Endothelial cell of umbilical vein (primary cell): Measurements from ENCODE around the gene NT5C1A. TPM values are rescaled to one million over a fixed set of nuclear protein-coding genes. Genes with fewer than 3 reads are reported as not detected.

ENCODE experiments used
- BruUV-seq: library from RNA; stranded (reverse); fragments of 400-500 nt; replicated peaks from 2 replicates; lab custom pipeline; 2021; lab: Mats Ljungman, UMichigan
- CTCF ChIA-PET: fragments of 300-600, 350-600 bp; sonication (Branson Sonifier 250); formaldehyde crosslinking; loops from one replicate; lab custom pipeline; 2021; ENCODE audit warnings: antibody characterized with exemption, inconsistent platforms; lab: Charles Lee
- POLR2A ChIA-PET: fragments of 300-600, 350-600 bp; sonication (Branson Sonifier 250); formaldehyde crosslinking; loops from one replicate; lab custom pipeline; 2021; ENCODE audit warnings: antibody characterized with exemption, inconsistent platforms; lab: Charles Lee
- DNase-seq: peaks from one replicate; pipeline ENCODE4 v3.0.0-alpha.2; 2011; ENCODE audit warnings: low read depth, low spot score
- FAIRE-seq: peaks from 2 replicates; lab custom pipeline; 2011; peaks lifted over from hg19 to GRCh38; lab: Jason Lieb, UNC
- H2AFZ ChIP-seq: 2 replicates; pipeline ENCODE4 v1.6.0; 2012; ENCODE audit warnings: low read depth, low read length, control low read depth, inconsistent platforms
- H3K27ac ChIP-seq: 2 replicates; pipeline ENCODE4 v1.5.1; 2011; ENCODE audit warnings: low read depth, mild to moderate bottlenecking, control low read depth, low read length, moderate library complexity; ENCODE audit not compliant: insufficient read depth
- H3K27me3 ChIP-seq, 2 experiments: 2 replicates each; pipeline versions ENCODE4 v1.6.0 to v1.6.1; 2011; ENCODE audit warnings: low read length in 2 of 2, mixed read lengths in 1 of 2; ENCODE audit not compliant: control insufficient read depth in 2 of 2, insufficient read depth in 2 of 2
- H3K36me3 ChIP-seq, 2 experiments: 2 replicates in 1 of 2; 3 replicates in 1 of 2; pipeline ENCODE4 v1.5.1; 2011; ENCODE audit warnings: low read length in 2 of 2, mild to moderate bottlenecking in 1 of 2, moderate library complexity in 1 of 2; ENCODE audit not compliant: control insufficient read depth in 2 of 2, insufficient read depth in 2 of 2; ENCODE audit errors: extremely low read depth in 1 of 2
- H3K4me1 ChIP-seq: 3 replicates; pipeline ENCODE4 v1.5.1; 2011; ENCODE audit warnings: mild to moderate bottlenecking, low read length; ENCODE audit not compliant: control insufficient read depth, insufficient read depth; ENCODE audit errors: extremely low read depth
- H3K4me2 ChIP-seq: 2 replicates; pipeline ENCODE4 v1.6.1; 2011; ENCODE audit warnings: low read length, control low read depth, mixed read lengths; ENCODE audit not compliant: insufficient read depth
- H3K4me3 ChIP-seq, 3 experiments: fragments of 200-600 bp in 1 of 3; sonication (generic), shearing (Covaris generic) in 1 of 3; replicated peaks in 1 of 3; 2 replicates each; pipeline ENCODE4 v1.5.1; 2011 to 2016; ENCODE audit warnings: control low read depth in 3 of 3, low read length in 3 of 3, mild to moderate bottlenecking in 2 of 3, inconsistent platforms in 1 of 3, low read depth in 1 of 3, moderate library complexity in 1 of 3; ENCODE audit not compliant: insufficient read depth in 1 of 3
- H3K79me2 ChIP-seq: 2 replicates; pipeline ENCODE4 v1.6.0; 2012; ENCODE audit warnings: low read length, inconsistent platforms; ENCODE audit not compliant: control insufficient read depth, insufficient read depth
- H3K9ac ChIP-seq: replicated peaks from 2 replicates; pipeline ENCODE3; 2011; ENCODE audit warnings: low read length, control low read depth; ENCODE audit not compliant: insufficient read depth; ENCODE audit errors: extremely low read depth
- H3K9me1 ChIP-seq: replicated peaks from 3 replicates; pipeline ENCODE4 v1.6.0; 2011; ENCODE audit warnings: mild to moderate bottlenecking, low read length; ENCODE audit not compliant: control insufficient read depth, insufficient read depth; ENCODE audit errors: extremely low read depth
- H3K9me3 ChIP-seq: replicated peaks from 2 replicates; pipeline ENCODE4 v1.5.1; 2012; ENCODE audit warnings: low read length, inconsistent platforms; ENCODE audit not compliant: control insufficient read depth, insufficient read depth
- H4K20me1 ChIP-seq: replicated peaks from 2 replicates; pipeline ENCODE3; 2011; ENCODE audit warnings: mild to moderate bottlenecking, low read length; ENCODE audit not compliant: control insufficient read depth, insufficient read depth; ENCODE audit errors: extremely low read depth
- EZH2 ChIP-seq: IDR thresholded peaks from 2 replicates; pipeline ENCODE4 v1.6.1; 2012; ENCODE audit warnings: borderline replicate concordance, low read depth, mild to moderate bottlenecking, moderate library complexity, low read length, inconsistent platforms; ENCODE audit not compliant: severe bottlenecking
- FOS ChIP-seq: IDR thresholded peaks from 2 replicates; pipeline ENCODE4 v1.6.1; 2011; ENCODE audit warnings: mild to moderate bottlenecking, low read length, moderate library complexity, borderline replicate concordance; ENCODE audit not compliant: insufficient read depth
- GATA2 ChIP-seq: IDR thresholded peaks from 2 replicates; pipeline ENCODE4 v1.7.0; 2011; ENCODE audit warnings: low read depth, mild to moderate bottlenecking, moderate library complexity, mixed read lengths, low read length; ENCODE audit not compliant: insufficient read length, insufficient read depth
- JUN ChIP-seq: IDR thresholded peaks from 2 replicates; pipeline ENCODE4 v1.6.1; 2011; ENCODE audit warnings: borderline replicate concordance, low read depth; ENCODE audit not compliant: insufficient read length, insufficient read depth
- MYC ChIP-seq: IDR thresholded peaks from one replicate; pipeline ENCODE4 v1.6.1; 2011; ENCODE audit warnings: mild to moderate bottlenecking, low read depth, low read length
- POLR2A ChIP-seq: IDR thresholded peaks from 2 replicates; pipeline ENCODE4 v1.6.1; 2012; ENCODE audit warnings: low read depth, mild to moderate bottlenecking, control low read depth, low read length
- POLR2AphosphoS5 ChIP-seq: IDR thresholded peaks from 2 replicates; pipeline ENCODE4 v1.6.1; 2012; ENCODE audit warnings: low read depth, mild to moderate bottlenecking, control low read depth, low read length, moderate library complexity; ENCODE audit not compliant: insufficient read depth
- dilution Hi-C: fragments of 300-500 bp; cut with MboI; formaldehyde crosslinking; loops from one replicate; pipeline ENCODE4 v1.15.0; 2019; ENCODE audit warnings: low sequenced_read_pairs; ENCODE audit not compliant: extremely low pct_ligation_motif_present
- intact Hi-C: fragments of 100-400 bp; cut with micrococcal nuclease; formaldehyde crosslinking; loops from one replicate; pipeline ENCODE4 v1.10.0; 2022
- polyA plus RNA-seq, 4 experiments: library from polyadenylated mRNA; depleted of rRNA in 3 of 4; stranded (reverse) in 3 of 4; unstranded in 1 of 4; fragments of >200 nt; gene quantifications; 2 replicates each; pipeline versions ENCODE4 v1.2.1 to v1.2.3, GENCODE V29; 2011 to 2012; ENCODE audit warnings: missing spikeins in 1 of 4
- total RNA-seq: library from RNA; stranded (reverse); gene quantifications from 2 replicates; pipeline ENCODE4 v1.2.3, GENCODE V29; 2021
- TF ChIP-seq, protein P1 (sequence below): IDR thresholded peaks from 2 replicates; pipeline ENCODE4 v1.6.1; 2011; ENCODE audit not compliant: insufficient read depth, insufficient read length
- TF ChIP-seq, protein P2 (sequence below), 2 donors: IDR thresholded peaks; 1 replicate in 1 of 2; 2 replicates in 1 of 2; pipeline ENCODE4 v1.5.1; 2011; ENCODE audit warnings: low read length in 2 of 2, mild to moderate bottlenecking in 2 of 2, moderate library complexity in 2 of 2, control low read depth in 1 of 2, inconsistent platforms in 1 of 2, low read depth in 1 of 2; ENCODE audit not compliant: insufficient read depth in 1 of 2; ENCODE audit errors: extremely low read depth in 1 of 2

Gene NT5C1A
- total and polyA plus RNA-seq, 2 donors (not counting 3 experiments of a cell fraction or from before 2014, with no cell fraction given) = not detected

DNA sequence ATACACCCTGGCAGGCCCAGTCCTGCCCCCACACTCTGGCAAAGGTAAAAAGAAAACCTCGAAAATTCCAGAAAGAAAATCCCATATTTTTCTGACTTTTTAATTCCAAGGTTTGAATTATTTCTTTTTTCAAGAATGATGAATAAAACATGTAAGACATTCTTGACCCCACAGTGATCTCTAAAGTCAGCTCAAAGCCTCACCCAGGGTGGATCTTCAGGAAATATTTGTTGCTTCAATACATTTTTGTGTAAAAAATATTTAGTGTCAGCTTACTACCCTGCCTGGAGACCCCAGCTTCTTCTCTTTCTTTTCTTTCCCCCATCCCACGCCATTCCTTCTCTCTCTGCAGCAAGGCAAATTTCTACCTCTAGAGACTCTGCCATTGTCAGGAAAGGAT is 7.0 kb upstream of the NT5C1A start:
- H3K4me1 ChIP-seq = no peaks in the 10 kb centered on the region
- H3K79me2 ChIP-seq = no peaks in the 10 kb centered on the region
- FAIRE-seq (no peak), DNase-seq (no peak)
- H3K27ac ChIP-seq = no peak overlapping the region
- intact Hi-C loops = no loop called here
- H3K9ac ChIP-seq = no peak overlapping the region
- H3K4me2 ChIP-seq = no peak overlapping the region
- no peaks in the 10 kb centered on the region for H4K20me1 ChIP-seq
- CTCF ChIA-PET = interaction anchor here (1.1 kb wide), 1 partner anchor 21 kb away, joined by 3 read pairs; no protein-coding TSS in a partner anchor
- no peaks in the 10 kb centered on the region for H3K36me3 ChIP-seq
- peaks cover 39 to 43% of the 10 kb centered on the region in 2 experiments for H3K27me3 ChIP-seq
- H3K9me1 ChIP-seq = no peaks in the 10 kb centered on the region
- POLR2A ChIA-PET = no interaction called here
- TF ChIP-seq POLR2A (no peak), FOS (no peak), MYC (no peak), EZH2 (no peak), JUN (no peak), POLR2AphosphoS5 (no peak), GATA2 (no peak)
- TF ChIP-seq, protein P1, sequence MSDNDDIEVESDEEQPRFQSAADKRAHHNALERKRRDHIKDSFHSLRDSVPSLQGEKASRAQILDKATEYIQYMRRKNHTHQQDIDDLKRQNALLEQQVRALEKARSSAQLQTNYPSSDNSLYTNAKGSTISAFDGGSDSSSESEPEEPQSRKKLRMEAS = no peak
- TF ChIP-seq, protein P2, sequence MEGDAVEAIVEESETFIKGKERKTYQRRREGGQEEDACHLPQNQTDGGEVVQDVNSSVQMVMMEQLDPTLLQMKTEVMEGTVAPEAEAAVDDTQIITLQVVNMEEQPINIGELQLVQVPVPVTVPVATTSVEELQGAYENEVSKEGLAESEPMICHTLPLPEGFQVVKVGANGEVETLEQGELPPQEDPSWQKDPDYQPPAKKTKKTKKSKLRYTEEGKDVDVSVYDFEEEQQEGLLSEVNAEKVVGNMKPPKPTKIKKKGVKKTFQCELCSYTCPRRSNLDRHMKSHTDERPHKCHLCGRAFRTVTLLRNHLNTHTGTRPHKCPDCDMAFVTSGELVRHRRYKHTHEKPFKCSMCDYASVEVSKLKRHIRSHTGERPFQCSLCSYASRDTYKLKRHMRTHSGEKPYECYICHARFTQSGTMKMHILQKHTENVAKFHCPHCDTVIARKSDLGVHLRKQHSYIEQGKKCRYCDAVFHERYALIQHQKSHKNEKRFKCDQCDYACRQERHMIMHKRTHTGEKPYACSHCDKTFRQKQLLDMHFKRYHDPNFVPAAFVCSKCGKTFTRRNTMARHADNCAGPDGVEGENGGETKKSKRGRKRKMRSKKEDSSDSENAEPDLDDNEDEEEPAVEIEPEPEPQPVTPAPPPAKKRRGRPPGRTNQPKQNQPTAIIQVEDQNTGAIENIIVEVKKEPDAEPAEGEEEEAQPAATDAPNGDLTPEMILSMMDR (IDR thresholded peaks at IDR 0.05; ENCODE audit: extremely low read depth in 1 of 2, insufficient read depth in 1 of 2, low read depth in 1 of 2, low read length in 2 of 2) = no peak
- no peak overlapping the region for H2AFZ ChIP-seq
- dilution Hi-C loops = no loop called here
- BruUV-seq = no TSS peak
- H3K4me3 ChIP-seq = no peak overlapping the region
- no peaks in the 10 kb centered on the region for H3K9me3 ChIP-seq
